Measurements from ENCODE around the gene NRP1.
A peak's percentile ranks its signal among the peaks of the same experiment; 100 is the strongest.
"Not testable (repeated sequence)": the region's sequence is repeated elsewhere in the genome, so short reads cannot be mapped to it uniquely, and the experiment has no call there.

NRP1 gene

DNA sequence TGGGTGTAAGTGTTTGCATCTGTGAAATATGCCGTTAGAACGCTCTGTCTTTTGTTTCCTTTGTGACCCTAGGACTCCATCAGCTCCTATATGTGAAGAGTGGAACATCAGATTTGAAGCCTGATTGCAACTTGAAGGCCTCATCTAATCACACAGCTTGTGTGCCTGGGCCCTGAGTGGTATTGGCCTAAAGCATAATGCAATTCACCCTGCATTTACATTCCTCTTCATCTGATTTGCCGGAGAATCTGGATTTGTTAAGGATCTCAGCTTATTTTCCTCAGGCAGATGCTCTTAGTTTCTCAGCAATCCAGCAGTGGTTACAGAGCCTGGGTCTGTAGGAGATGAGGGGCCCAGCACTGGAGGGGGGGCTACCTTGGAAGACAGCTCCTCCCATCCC, 193.2 kb downstream of the NRP1 start:
- H3K27me3 Mint-ChIP-seq = no peaks in the 10 kb centered on the region
- peaks cover 53% of the 10 kb centered on the region for H3K4me1 Mint-ChIP-seq
- H3K27ac Mint-ChIP-seq (ENCODE audit: low read depth) = peak overlapping the region; percentile 96
- no peaks in the 10 kb centered on the region for H3K9me3 Mint-ChIP-seq
- H3K36me3 Mint-ChIP-seq (ENCODE audit: insufficient read depth) = peaks cover 21% of the 10 kb centered on the region
- no peak for ATAC-seq (replicated peaks; ENCODE audit: extremely low read depth, poor library complexity, severe bottlenecking)
- no peak overlapping the region for H3K4me3 Mint-ChIP-seq
- DNase-seq (ENCODE audit: low spot score in 2 of 2) = no peak

DNA sequence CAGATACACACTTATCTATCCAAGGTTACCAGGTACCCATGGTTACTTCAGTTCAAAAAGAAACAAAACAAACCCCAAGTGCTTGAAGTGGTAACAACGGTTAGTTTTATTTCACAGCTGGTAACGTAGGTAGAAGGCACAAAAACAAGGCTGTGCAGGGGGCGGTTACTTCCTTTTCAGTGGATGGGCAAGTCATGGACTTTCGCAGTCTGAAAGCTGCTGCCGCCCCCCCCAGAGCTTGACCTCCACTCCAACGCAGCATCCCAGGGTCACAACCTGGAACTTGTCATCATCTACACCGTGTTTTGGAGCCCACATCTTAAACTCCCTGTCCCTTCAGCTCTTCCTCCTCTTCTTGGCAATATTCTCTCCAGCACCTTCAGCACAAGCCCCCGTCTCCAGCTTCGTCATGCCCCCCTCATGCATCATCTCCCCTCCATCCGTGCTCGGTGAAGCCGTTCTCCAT, 195.3 kb downstream of the NRP1 start:
- peak; percentile 58 to 83 for DNase-seq (ENCODE audit: low spot score in 2 of 2)
- Mint-ChIP-seq H3K27me3 (no peaks in the 10 kb centered on the region), H3K36me3 (ENCODE audit: insufficient read depth) (peaks cover 21% of the 10 kb centered on the region), H3K27ac (ENCODE audit: low read depth) (peak overlapping the region; percentile 96), H3K4me1 (peaks cover 56% of the 10 kb centered on the region), H3K9me3 (no peaks in the 10 kb centered on the region), H3K4me3 (peak overlapping the region; percentile 27)
- peak; percentile 90 for ATAC-seq (replicated peaks; ENCODE audit: extremely low read depth, poor library complexity, severe bottlenecking)

DNA sequence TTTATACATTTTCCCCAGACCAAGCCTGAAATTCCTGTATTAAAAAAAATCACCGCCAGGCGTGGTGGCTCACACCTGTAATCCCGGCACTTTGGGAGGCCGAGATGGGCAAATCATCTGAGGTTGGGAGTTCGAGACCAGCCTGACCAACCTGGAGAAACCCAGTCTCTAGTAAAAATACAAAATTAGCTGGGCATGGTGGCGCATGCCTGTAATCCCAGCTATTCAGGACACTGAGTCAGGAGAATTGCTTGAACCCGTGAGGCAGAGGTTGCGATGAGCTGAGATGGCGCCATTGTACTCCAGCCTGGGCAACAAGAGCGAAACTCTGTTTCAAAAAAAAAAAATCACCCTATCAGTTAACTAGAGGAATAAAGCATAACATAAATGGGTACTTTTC, 195.8 kb downstream of the NRP1 start:
- H3K4me1 Mint-ChIP-seq = peaks cover 59% of the 10 kb centered on the region
- DNase-seq (ENCODE audit: low spot score in 2 of 2); ATAC-seq (replicated peaks; ENCODE audit: extremely low read depth, poor library complexity, severe bottlenecking); H3K27me3 Mint-ChIP-seq; H3K9me3 Mint-ChIP-seq: not testable (repeated sequence)
- H3K36me3 Mint-ChIP-seq (ENCODE audit: insufficient read depth) = peaks cover 23% of the 10 kb centered on the region
- peak overlapping the region; percentile 27 for H3K4me3 Mint-ChIP-seq
- H3K27ac Mint-ChIP-seq (ENCODE audit: low read depth) = peak overlapping the region; percentile 96

- peak overlapping the region; percentile 96 for H3K27ac Mint-ChIP-seq (ENCODE audit: low read depth)
- H3K4me1 Mint-ChIP-seq = peaks cover 63% of the 10 kb centered on the region
- ATAC-seq (replicated peaks; ENCODE audit: extremely low read depth, poor library complexity, severe bottlenecking) (no peak), DNase-seq (ENCODE audit: low spot score in 2 of 2) (no peak)
- peaks cover 26% of the 10 kb centered on the region for H3K36me3 Mint-ChIP-seq (ENCODE audit: insufficient read depth)
- no peaks in the 10 kb centered on the region for H3K27me3 Mint-ChIP-seq
- no peaks in the 10 kb centered on the region for H3K9me3 Mint-ChIP-seq
- peak overlapping the region; percentile 50 for H3K4me3 Mint-ChIP-seq
Measured at GRCh38 chr10:33137356-33138005, 197.0 kb downstream of the NRP1 start.

- DNase-seq (ENCODE audit: low spot score in 2 of 2) (no peak), ATAC-seq (replicated peaks; ENCODE audit: extremely low read depth, poor library complexity, severe bottlenecking) (no peak)
- H3K9me3 Mint-ChIP-seq = no peaks in the 10 kb centered on the region
- peaks cover 26% of the 10 kb centered on the region for H3K36me3 Mint-ChIP-seq (ENCODE audit: insufficient read depth)
- H3K4me3 Mint-ChIP-seq = peak overlapping the region; percentile 21
- peak overlapping the region; percentile 96 for H3K27ac Mint-ChIP-seq (ENCODE audit: low read depth)
- no peaks in the 10 kb centered on the region for H3K27me3 Mint-ChIP-seq
- peaks cover 70% of the 10 kb centered on the region for H3K4me1 Mint-ChIP-seq
Measured at GRCh38 chr10:33136781-33137180, 197.7 kb downstream of the NRP1 start.

DNA sequence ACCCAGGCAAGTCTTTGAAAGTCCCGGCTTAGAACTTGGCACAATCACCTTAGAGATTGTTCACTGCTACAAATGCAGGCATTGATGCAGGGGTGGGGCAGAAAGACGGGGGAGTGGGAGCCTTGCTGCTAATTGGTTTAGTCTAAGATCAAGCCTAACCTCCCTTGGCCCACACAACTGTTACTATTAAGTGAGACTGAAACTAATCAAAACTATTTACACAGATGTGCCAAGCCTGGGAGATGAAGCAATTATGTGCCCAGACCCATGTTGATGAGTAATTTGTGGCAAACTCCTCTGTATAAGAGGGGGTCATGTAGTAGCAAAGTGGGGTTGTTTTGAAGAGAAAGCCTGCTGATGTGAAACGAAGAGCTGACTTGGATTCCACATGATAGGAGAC, 198.2 kb downstream of the NRP1 start:
- Mint-ChIP-seq H3K9me3 (no peaks in the 10 kb centered on the region), H3K27ac (ENCODE audit: low read depth) (peak overlapping the region; percentile 96), H3K4me3 (peak overlapping the region; percentile 21), H3K36me3 (ENCODE audit: insufficient read depth) (peaks cover 26% of the 10 kb centered on the region), H3K4me1 (peaks cover 71% of the 10 kb centered on the region), H3K27me3 (no peaks in the 10 kb centered on the region)
- no peak for ATAC-seq (replicated peaks; ENCODE audit: extremely low read depth, poor library complexity, severe bottlenecking)
- DNase-seq (ENCODE audit: low spot score in 2 of 2) = no peak

DNA sequence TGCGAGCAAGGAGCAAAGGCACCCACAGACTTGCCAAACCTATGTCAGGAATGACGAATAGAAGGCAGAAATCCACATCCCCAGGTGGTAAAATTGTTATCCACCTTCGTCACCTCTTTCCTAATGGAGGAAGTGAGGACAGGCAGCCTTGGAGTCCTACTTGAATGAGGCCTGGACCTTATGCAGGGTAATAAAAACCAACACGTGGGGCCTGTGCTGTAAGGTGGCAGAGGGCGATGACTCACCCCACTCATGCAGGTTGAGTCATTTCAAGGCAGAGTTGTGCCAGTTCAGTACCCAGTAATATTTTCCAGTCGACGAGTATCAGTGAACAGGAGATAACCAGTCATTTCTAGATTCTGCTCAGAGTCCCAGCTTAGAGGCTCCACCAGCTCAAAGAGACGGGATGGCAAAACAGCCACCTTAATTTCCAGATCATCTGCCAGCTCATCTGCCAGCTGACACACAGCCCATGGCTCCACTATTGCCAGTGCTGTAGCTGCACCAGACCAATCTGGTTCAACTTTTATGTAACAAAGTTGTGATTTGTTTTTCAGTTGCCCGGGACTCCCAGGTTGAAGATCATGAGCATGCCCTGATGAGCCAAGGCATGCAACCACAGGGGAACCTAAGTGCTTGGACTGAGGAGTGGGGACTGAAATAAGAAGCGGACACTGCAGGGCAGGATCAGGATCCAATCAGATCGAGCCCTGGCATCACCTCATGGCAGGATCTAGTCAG, 200.3 kb downstream of the NRP1 start:
- H3K27ac Mint-ChIP-seq (ENCODE audit: low read depth) = peak overlapping the region; percentile 96
- no peaks in the 10 kb centered on the region for H3K27me3 Mint-ChIP-seq
- H3K9me3 Mint-ChIP-seq = no peaks in the 10 kb centered on the region
- ATAC-seq (replicated peaks; ENCODE audit: extremely low read depth, poor library complexity, severe bottlenecking) (peak; percentile 75), DNase-seq (ENCODE audit: low spot score in 2 of 2) (peak in 1 of 2 donors; percentile 51)
- peaks cover 54% of the 10 kb centered on the region for H3K4me1 Mint-ChIP-seq
- no peak overlapping the region for H3K4me3 Mint-ChIP-seq
- H3K36me3 Mint-ChIP-seq (ENCODE audit: insufficient read depth) = peaks cover 18% of the 10 kb centered on the region

- peaks cover 15% of the 10 kb centered on the region for H3K36me3 Mint-ChIP-seq (ENCODE audit: insufficient read depth)
- H3K27ac Mint-ChIP-seq (ENCODE audit: low read depth) = peak overlapping the region; percentile 96
- H3K27me3 Mint-ChIP-seq = no peaks in the 10 kb centered on the region
- peaks cover 59% of the 10 kb centered on the region for H3K4me1 Mint-ChIP-seq
- DNase-seq (ENCODE audit: low spot score in 2 of 2) = no peak
- H3K4me3 Mint-ChIP-seq = no peak overlapping the region
- ATAC-seq (replicated peaks; ENCODE audit: extremely low read depth, poor library complexity, severe bottlenecking) = no peak
- no peaks in the 10 kb centered on the region for H3K9me3 Mint-ChIP-seq
Measured at GRCh38 chr10:33133557-33133956, 200.9 kb downstream of the NRP1 start.

DNA sequence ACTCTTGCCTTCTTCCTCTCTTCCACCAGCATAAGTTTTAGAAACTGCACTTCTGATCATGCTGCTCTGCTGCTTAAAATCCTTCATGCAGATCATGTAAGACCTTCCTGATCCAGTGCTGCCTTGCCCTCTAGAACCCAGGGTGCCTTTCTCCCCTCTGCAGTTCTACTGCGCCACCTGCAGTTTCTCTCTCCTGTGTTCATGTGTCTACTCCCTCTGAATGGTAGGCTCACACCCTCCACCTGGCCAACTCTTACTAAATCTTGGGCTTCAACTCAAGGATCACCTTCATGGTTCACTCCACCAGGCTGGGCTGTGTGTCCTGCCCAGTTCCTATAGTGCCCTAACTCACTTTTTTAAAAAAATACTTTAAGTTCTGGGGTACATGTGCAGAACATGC, 201.8 kb downstream of the NRP1 start:
- ATAC-seq (replicated peaks; ENCODE audit: extremely low read depth, poor library complexity, severe bottlenecking) (no peak), DNase-seq (ENCODE audit: low spot score in 2 of 2) (no peak)
- Mint-ChIP-seq H3K36me3 (ENCODE audit: insufficient read depth) (peaks cover 7% of the 10 kb centered on the region), H3K27me3 (no peaks in the 10 kb centered on the region), H3K4me3 (no peak overlapping the region), H3K4me1 (peaks cover 62% of the 10 kb centered on the region), H3K9me3 (no peaks in the 10 kb centered on the region), H3K27ac (ENCODE audit: low read depth) (peak overlapping the region; percentile 96)

GRCh38 chr10:33129996-33130386, 204.5 kb downstream of the NRP1 start:
- no peak for DNase-seq (ENCODE audit: low spot score in 2 of 2)
- ATAC-seq (replicated peaks; ENCODE audit: extremely low read depth, poor library complexity, severe bottlenecking) = no peak
- H3K4me3 Mint-ChIP-seq = no peak overlapping the region
- no peaks in the 10 kb centered on the region for H3K27me3 Mint-ChIP-seq
- peaks cover 69% of the 10 kb centered on the region for H3K4me1 Mint-ChIP-seq
- H3K9me3 Mint-ChIP-seq = no peaks in the 10 kb centered on the region
- H3K36me3 Mint-ChIP-seq (ENCODE audit: insufficient read depth) = peaks cover 7% of the 10 kb centered on the region
- no peak overlapping the region for H3K27ac Mint-ChIP-seq (ENCODE audit: low read depth)

GRCh38 chr10:33129141-33129995, 205.1 kb downstream of the NRP1 start:
- Mint-ChIP-seq H3K27me3 (no peaks in the 10 kb centered on the region), H3K4me3 (peak overlapping the region; percentile 47), H3K27ac (ENCODE audit: low read depth) (peak overlapping the region; percentile 85), H3K4me1 (peaks cover 69% of the 10 kb centered on the region), H3K36me3 (ENCODE audit: insufficient read depth) (peaks cover 7% of the 10 kb centered on the region), H3K9me3 (no peaks in the 10 kb centered on the region)
- ATAC-seq (replicated peaks; ENCODE audit: extremely low read depth, poor library complexity, severe bottlenecking) (no peak), DNase-seq (ENCODE audit: low spot score in 2 of 2) (no peak)

DNA sequence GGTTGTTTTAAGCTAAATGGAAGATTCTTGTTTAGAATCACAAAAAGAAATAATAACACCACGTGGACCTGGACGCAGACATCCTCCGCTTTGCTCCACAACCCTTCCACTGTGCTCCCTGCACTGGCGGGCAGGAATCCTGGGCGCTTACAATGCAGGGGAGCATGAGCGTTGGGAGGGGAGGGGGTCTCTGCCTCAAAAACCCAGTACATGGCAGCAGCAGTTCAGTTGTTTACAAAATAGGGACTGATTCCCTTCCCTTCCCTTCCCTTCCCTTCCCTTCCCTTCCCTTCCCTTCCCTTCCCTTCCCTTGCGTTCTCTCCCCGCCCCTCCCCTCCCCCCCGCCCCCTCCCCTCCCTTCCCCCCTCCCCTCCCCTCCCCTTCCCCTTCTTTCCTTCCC, 206.8 kb downstream of the NRP1 start:
- no peak for ATAC-seq (replicated peaks; ENCODE audit: extremely low read depth, poor library complexity, severe bottlenecking)
- no peak overlapping the region for H3K4me3 Mint-ChIP-seq
- H3K27ac Mint-ChIP-seq (ENCODE audit: low read depth) = peak overlapping the region; percentile 85
- no peak for DNase-seq (ENCODE audit: low spot score in 2 of 2)
- no peaks in the 10 kb centered on the region for H3K27me3 Mint-ChIP-seq
- no peaks in the 10 kb centered on the region for H3K9me3 Mint-ChIP-seq
- H3K36me3 Mint-ChIP-seq (ENCODE audit: insufficient read depth) = peaks cover 2% of the 10 kb centered on the region
- H3K4me1 Mint-ChIP-seq = peaks cover 60% of the 10 kb centered on the region

Measured in central memory CD8-positive, alpha-beta T cell (primary cell).